ENCODE data around the gene TMEM52. TPM values are rescaled to one million over a fixed set of nuclear protein-coding genes. Genes with fewer than 3 reads are reported as not detected.

Gene TMEM52
- total RNA-seq, 1 donor from 2014 or later, result not detected

GRCh38 chr1:1880617-1881312 lies 38.3 kb downstream of the TMEM52 start:
- Mint-ChIP-seq H3K27me3 (ENCODE audit: unreplicated experiment) (no peaks in the 10 kb centered on the region), H3K4me3 (ENCODE audit: unreplicated experiment) (no peak overlapping the region), H3K27ac (ENCODE audit: unreplicated experiment) (no peak overlapping the region), H3K36me3 (ENCODE audit: unreplicated experiment) (peaks cover 6% of the 10 kb centered on the region), H3K9me3 (ENCODE audit: unreplicated experiment) (no peaks in the 10 kb centered on the region), H3K4me1 (ENCODE audit: unreplicated experiment) (peaks cover 57% of the 10 kb centered on the region)
- TF ChIP-seq CTCF (IDR thresholded peaks at IDR 0.05), result no peak
- DNase-seq (ENCODE audit: extremely low spot score, unreplicated experiment), result no peak

GRCh38 chr1:1879942-1880341 lies 39.1 kb downstream of the TMEM52 start:
- Mint-ChIP-seq H3K4me3 (ENCODE audit: unreplicated experiment) (no peak overlapping the region), H3K9me3 (ENCODE audit: unreplicated experiment) (no peaks in the 10 kb centered on the region), H3K36me3 (ENCODE audit: unreplicated experiment) (peaks cover 6% of the 10 kb centered on the region)

GRCh38 chr1:1877865-1878436 lies 41.1 kb downstream of the TMEM52 start:
- H3K4me1 Mint-ChIP-seq (ENCODE audit: unreplicated experiment), result peaks cover 47% of the 10 kb centered on the region
- H3K36me3 Mint-ChIP-seq (ENCODE audit: unreplicated experiment), result peaks cover 6% of the 10 kb centered on the region
- no peak for TF ChIP-seq CTCF (IDR thresholded peaks at IDR 0.05)
- H3K9me3 Mint-ChIP-seq (ENCODE audit: unreplicated experiment), result no peaks in the 10 kb centered on the region
- peak overlapping the region; percentile 1 for H3K27ac Mint-ChIP-seq (ENCODE audit: unreplicated experiment)
- H3K4me3 Mint-ChIP-seq (ENCODE audit: unreplicated experiment), result no peak overlapping the region
- no peaks in the 10 kb centered on the region for H3K27me3 Mint-ChIP-seq (ENCODE audit: unreplicated experiment)
- DNase-seq (ENCODE audit: extremely low spot score, unreplicated experiment), result no peak

More at GRCh38 chr1:1879942-1880341, 39.1 kb downstream of the TMEM52 start:
- peaks cover 61% of the 10 kb centered on the region for H3K4me1 Mint-ChIP-seq (ENCODE audit: unreplicated experiment)
- TF ChIP-seq CTCF (IDR thresholded peaks at IDR 0.05), result no peak
- H3K27ac Mint-ChIP-seq (ENCODE audit: unreplicated experiment), result no peak overlapping the region
- H3K27me3 Mint-ChIP-seq (ENCODE audit: unreplicated experiment), result no peaks in the 10 kb centered on the region
- no peak for DNase-seq (ENCODE audit: extremely low spot score, unreplicated experiment)

- DNase-seq (ENCODE audit: extremely low spot score, unreplicated experiment), result no peak
- no peaks in the 10 kb centered on the region for H3K9me3 Mint-ChIP-seq (ENCODE audit: unreplicated experiment)
Measured at GRCh38 chr1:1876335-1876930, 42.6 kb downstream of the TMEM52 start.

More at GRCh38 chr1:1876335-1876930, 42.6 kb downstream of the TMEM52 start:
- H3K27me3 Mint-ChIP-seq (ENCODE audit: unreplicated experiment), result no peaks in the 10 kb centered on the region
- H3K4me3 Mint-ChIP-seq (ENCODE audit: unreplicated experiment), result no peak overlapping the region
- no peak for TF ChIP-seq CTCF (IDR thresholded peaks at IDR 0.05)
- peaks cover 6% of the 10 kb centered on the region for H3K36me3 Mint-ChIP-seq (ENCODE audit: unreplicated experiment)
- peak overlapping the region; percentile 44 for H3K27ac Mint-ChIP-seq (ENCODE audit: unreplicated experiment)
- peaks cover 47% of the 10 kb centered on the region for H3K4me1 Mint-ChIP-seq (ENCODE audit: unreplicated experiment)

Measured in osteocyte (in vitro differentiated cells).